Astrocyte (in vitro differentiated cells and primary cell): ENCODE measurements around the gene RAD54L.

Experiments used
- CTCF ChIP-seq: IDR thresholded peaks from 2 replicates; pipeline ENCODE4 v1.5.1; 2011; ENCODE audit warnings: low read depth, mild to moderate bottlenecking, inconsistent platforms, low read length, moderate library complexity; ENCODE audit not compliant: insufficient read depth
- EZH2 ChIP-seq: IDR thresholded peaks from 2 replicates; pipeline ENCODE4 v1.6.1; 2012; ENCODE audit warnings: mild to moderate bottlenecking, low read length, inconsistent platforms; ENCODE audit not compliant: insufficient read depth

- TF ChIP-seq CTCF = no peak
- TF ChIP-seq EZH2 = no peak
These were observed 7.1 kb downstream of the RAD54L start for GRCh38 chr1:46254668-46255067.
